Prostate gland (tissue), 2 donors: ENCODE results near the gene SMIM23. TPM values are rescaled to one million over a fixed set of nuclear protein-coding genes. Genes with fewer than 3 reads are reported as not detected.

Experiments
- DNase-seq: peaks from one replicate; pipeline ENCODE4 v3.0.0-alpha.2; 2019; ENCODE audit warnings: low spot score
- H3K27ac ChIP-seq, 2 donors: fragments of 200-600 bp; sonication (generic); 2 replicates each; pipeline ENCODE4 v1.5.1; 2017 to 2019
- H3K27me3 ChIP-seq: fragments of 200-600 bp; sonication (generic); replicated peaks from 2 replicates; pipeline ENCODE4 v1.5.1; 2019; ENCODE audit not compliant: insufficient read depth
- H3K36me3 ChIP-seq, 2 donors: fragments of 200-600 bp; sonication (generic); 1 replicate in 1 of 2; 2 replicates in 1 of 2; pipeline versions ENCODE4 v1.5.1 to v1.8.1; 2017 to 2019
- H3K4me1 ChIP-seq: fragments of 200-600 bp; sonication (generic); replicated peaks from 2 replicates; pipeline ENCODE4 v1.5.1; 2019
- H3K4me3 ChIP-seq, 2 donors: fragments of 200-600 bp; sonication (generic); 2 replicates each; pipeline ENCODE4 v1.5.1; 2017 to 2019
- H3K9me3 ChIP-seq: fragments of 200-600 bp; sonication (generic); 2 replicates; pipeline ENCODE4 v1.5.1; 2017
- CTCF ChIP-seq, 4 experiments: fragments of 200-600 bp in 2 of 4; fragments of 450-650 bp in 2 of 4; sonication (generic) in 2 of 4; IDR thresholded peaks; 1 replicate in 3 of 4; 2 replicates in 1 of 4; pipeline ENCODE4 v1.5.1; 2016 to 2019; ENCODE audit warnings: antibody characterized with exemption in 4 of 4, mild to moderate bottlenecking in 2 of 4, moderate library complexity in 2 of 4
- POLR2A ChIP-seq: fragments of 450-650 bp; IDR thresholded peaks from one replicate; pipeline ENCODE4 v1.6.1; 2016; ENCODE audit warnings: antibody characterized with exemption, mild to moderate bottlenecking
- POLR2AphosphoS5 ChIP-seq: sonication (generic); formaldehyde crosslinking; IDR thresholded peaks from one replicate; pipeline ENCODE4 v1.6.1; 2017; ENCODE audit warnings: antibody characterized with exemption
- WGBS: methylation state at CpG from one replicate; pipeline ENCODE4 v1.1.5; 2018; 5-methylcytosine and 5-hydroxymethylcytosine counted together
- intact Hi-C: fragments of 100-400 bp; cut with DNase I; formaldehyde crosslinking; loops from one replicate; pipeline ENCODE4 v1.14.2; 2022
- total RNA-seq, 2 donors: library from RNA; depleted of rRNA; stranded (reverse); fragments of >200 nt; gene quantifications; one replicate each; pipeline ENCODE4 v1.1.0, GENCODE V29; 2016

Gene SMIM23
- total RNA-seq, 2 donors from 2014 or later: not detected

GRCh38 chr5:171743436-171744076, 42.1 kb upstream of the SMIM23 start:
- H3K9me3 ChIP-seq: no peaks in the 10 kb centered on the region
- H3K36me3 ChIP-seq: no peaks in the 10 kb centered on the region
- TF ChIP-seq POLR2A (no peak), CTCF (IDR thresholded peaks at IDR 0.05) (no peak), POLR2AphosphoS5 (no peak)
- DNase-seq: no peak
- no peaks in the 10 kb centered on the region for H3K4me1 ChIP-seq
- no peak overlapping the region for H3K27ac ChIP-seq
- WGBS: 81% methylated on average over 6 of the region's 6 CpGs
- no peak overlapping the region for H3K4me3 ChIP-seq
- H3K27me3 ChIP-seq: no peaks in the 10 kb centered on the region
- intact Hi-C loops: no loop called here

- intact Hi-C loops: no loop called here
These were observed 41.4 kb upstream of the SMIM23 start for GRCh38 chr5:171744264-171744663.

GRCh38 chr5:171744882-171745281, 40.7 kb upstream of the SMIM23 start:
- DNase-seq: no peak
- Histone ChIP-seq H3K27ac (no peak overlapping the region), H3K9me3 (no peaks in the 10 kb centered on the region), H3K4me1 (no peaks in the 10 kb centered on the region), H3K27me3 (no peaks in the 10 kb centered on the region), H3K4me3 (no peak overlapping the region), H3K36me3 (no peaks in the 10 kb centered on the region)
- intact Hi-C loops: no loop called here
- WGBS: 98% methylated on average over 2 of the region's 2 CpGs
- TF ChIP-seq POLR2AphosphoS5 (no peak), POLR2A (no peak), CTCF (IDR thresholded peaks at IDR 0.05) (no peak)

More at GRCh38 chr5:171744264-171744663, 41.4 kb upstream of the SMIM23 start:
- Histone ChIP-seq H3K27me3 (no peaks in the 10 kb centered on the region), H3K4me3 (no peak overlapping the region), H3K27ac (no peak overlapping the region), H3K9me3 (no peaks in the 10 kb centered on the region), H3K4me1 (no peaks in the 10 kb centered on the region), H3K36me3 (no peaks in the 10 kb centered on the region)
- DNase-seq: no peak
- WGBS: 93% methylated on average over 2 of the region's 2 CpGs
- no peak for TF ChIP-seq POLR2AphosphoS5
- TF ChIP-seq POLR2A: no peak
- no peak for TF ChIP-seq CTCF (IDR thresholded peaks at IDR 0.05)

- intact Hi-C loops: no loop called here
These were observed 40.0 kb upstream of the SMIM23 start for GRCh38 chr5:171745602-171746001.

More at GRCh38 chr5:171745602-171746001, 40.0 kb upstream of the SMIM23 start:
- no peak overlapping the region for H3K27ac ChIP-seq
- DNase-seq: no peak
- no peaks in the 10 kb centered on the region for H3K27me3 ChIP-seq
- no peaks in the 10 kb centered on the region for H3K9me3 ChIP-seq
- TF ChIP-seq POLR2AphosphoS5: no peak
- TF ChIP-seq POLR2A: no peak
- no peak for TF ChIP-seq CTCF (IDR thresholded peaks at IDR 0.05)
- H3K4me3 ChIP-seq: no peak overlapping the region
- no peaks in the 10 kb centered on the region for H3K4me1 ChIP-seq
- WGBS: 76% methylated on average over 5 of the region's 5 CpGs
- H3K36me3 ChIP-seq: no peaks in the 10 kb centered on the region
